Hematopoietic multipotent progenitor cell treated with erythropoietin and hydrocortisone succinate and interleukin-3 and kit ligand, for 4 days (in vitro differentiated cells): ENCODE measurements around the gene SPINT1.

Experiments used
- DNase-seq: peaks from one replicate; pipeline ENCODE4 v3.0.0-alpha.2; 2015

Gene SPINT1

GRCh38 chr15:40893733-40894680 is 50.2 kb downstream of the SPINT1 start, which contains the start of gene VPS18:
Gene VPS18, plus strand, starts transcription at chr15:40894450. Its CDS starts 319 bp downstream, at chr15:40894769.
- peak; percentile 99 for DNase-seq

- peak; percentile 95 for DNase-seq
Measured at GRCh38 chr15:40894681-40895448, 51.0 kb downstream of the SPINT1 start.

GRCh38 chr15:40899536-40900207 is 55.8 kb downstream of the SPINT1 start:
- no peak for DNase-seq

GRCh38 chr15:40900256-40901052 is 56.6 kb downstream of the SPINT1 start:
- DNase-seq: no peak

GRCh38 chr15:40901053-40901443 is 57.2 kb downstream of the SPINT1 start:
- DNase-seq: no peak

GRCh38 chr15:40902605-40903561 is 59.0 kb downstream of the SPINT1 start:
- DNase-seq: peak; percentile 89

- DNase-seq: no peak
Measured at GRCh38 chr15:40904552-40905201, 60.8 kb downstream of the SPINT1 start.

- peak; percentile 89 for DNase-seq
Measured at GRCh38 chr15:40906091-40906990, 62.5 kb downstream of the SPINT1 start.

- peak; percentile 69 for DNase-seq
Measured at GRCh38 chr15:40906991-40907802, 63.3 kb downstream of the SPINT1 start.
